ENCODE results near the gene C6orf141.

The C6orf141 gene

DNA sequence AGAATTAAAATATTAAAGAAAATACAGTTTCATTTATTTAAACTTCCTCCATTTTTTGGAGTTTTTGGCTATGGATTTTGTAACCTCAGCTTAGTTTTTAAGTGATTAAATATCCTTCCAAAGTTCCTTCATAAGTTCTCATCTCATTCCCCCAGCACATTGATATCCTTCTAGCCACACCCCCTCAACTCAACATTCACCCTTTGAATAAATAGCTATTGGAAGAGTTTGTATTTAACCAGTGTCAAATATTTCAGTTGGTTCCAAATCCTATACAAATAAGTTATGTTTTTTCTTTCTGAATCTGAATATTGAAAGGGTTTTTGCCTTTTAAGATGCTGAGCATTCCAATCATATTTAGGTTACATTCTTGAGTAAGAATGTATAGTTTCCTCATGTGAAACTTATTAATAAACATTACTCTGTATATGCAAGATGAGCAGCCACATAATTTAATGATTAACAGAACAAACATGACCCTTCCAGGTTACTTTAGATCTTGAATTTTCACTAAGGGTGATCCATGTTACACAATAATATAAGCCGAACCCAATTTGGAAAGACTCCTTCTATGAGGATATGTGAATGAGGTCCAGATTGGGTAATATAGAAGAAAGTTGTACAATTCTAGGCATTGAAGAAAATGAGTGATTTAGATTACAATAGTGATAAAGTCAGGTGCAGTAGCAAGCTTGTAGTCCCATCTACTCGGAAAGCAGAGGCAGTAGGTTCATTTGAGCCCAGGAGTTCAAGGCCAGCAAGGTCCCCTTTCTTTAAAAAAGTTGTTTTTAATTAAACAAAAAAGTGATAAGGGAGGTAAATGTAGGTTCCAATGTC, 37.1 kb upstream of the C6orf141 start:
- Histone ChIP-seq H3K4me3 (ENCODE audit: low read depth, low read length) (no peak overlapping the region), H3K4me2 (ENCODE audit: low read length) (no peak overlapping the region), H3K9ac (no peak overlapping the region), H3K27ac (no peak overlapping the region), H3K9me3 (ENCODE audit: control insufficient read depth, low read length) (no peaks in the 10 kb centered on the region), H3K4me1 (no peaks in the 10 kb centered on the region), H2AFZ (no peak overlapping the region), H3K36me3 (ENCODE audit: control insufficient read depth, insufficient read depth, low read length) (no peaks in the 10 kb centered on the region), H3K79me2 (no peaks in the 10 kb centered on the region), H3K27me3 (ENCODE audit: control insufficient read depth, insufficient read depth, low read length) (no peaks in the 10 kb centered on the region)
- TF ChIP-seq, protein P1, sequence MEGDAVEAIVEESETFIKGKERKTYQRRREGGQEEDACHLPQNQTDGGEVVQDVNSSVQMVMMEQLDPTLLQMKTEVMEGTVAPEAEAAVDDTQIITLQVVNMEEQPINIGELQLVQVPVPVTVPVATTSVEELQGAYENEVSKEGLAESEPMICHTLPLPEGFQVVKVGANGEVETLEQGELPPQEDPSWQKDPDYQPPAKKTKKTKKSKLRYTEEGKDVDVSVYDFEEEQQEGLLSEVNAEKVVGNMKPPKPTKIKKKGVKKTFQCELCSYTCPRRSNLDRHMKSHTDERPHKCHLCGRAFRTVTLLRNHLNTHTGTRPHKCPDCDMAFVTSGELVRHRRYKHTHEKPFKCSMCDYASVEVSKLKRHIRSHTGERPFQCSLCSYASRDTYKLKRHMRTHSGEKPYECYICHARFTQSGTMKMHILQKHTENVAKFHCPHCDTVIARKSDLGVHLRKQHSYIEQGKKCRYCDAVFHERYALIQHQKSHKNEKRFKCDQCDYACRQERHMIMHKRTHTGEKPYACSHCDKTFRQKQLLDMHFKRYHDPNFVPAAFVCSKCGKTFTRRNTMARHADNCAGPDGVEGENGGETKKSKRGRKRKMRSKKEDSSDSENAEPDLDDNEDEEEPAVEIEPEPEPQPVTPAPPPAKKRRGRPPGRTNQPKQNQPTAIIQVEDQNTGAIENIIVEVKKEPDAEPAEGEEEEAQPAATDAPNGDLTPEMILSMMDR (IDR thresholded peaks at IDR 0.05): no peak

DNA sequence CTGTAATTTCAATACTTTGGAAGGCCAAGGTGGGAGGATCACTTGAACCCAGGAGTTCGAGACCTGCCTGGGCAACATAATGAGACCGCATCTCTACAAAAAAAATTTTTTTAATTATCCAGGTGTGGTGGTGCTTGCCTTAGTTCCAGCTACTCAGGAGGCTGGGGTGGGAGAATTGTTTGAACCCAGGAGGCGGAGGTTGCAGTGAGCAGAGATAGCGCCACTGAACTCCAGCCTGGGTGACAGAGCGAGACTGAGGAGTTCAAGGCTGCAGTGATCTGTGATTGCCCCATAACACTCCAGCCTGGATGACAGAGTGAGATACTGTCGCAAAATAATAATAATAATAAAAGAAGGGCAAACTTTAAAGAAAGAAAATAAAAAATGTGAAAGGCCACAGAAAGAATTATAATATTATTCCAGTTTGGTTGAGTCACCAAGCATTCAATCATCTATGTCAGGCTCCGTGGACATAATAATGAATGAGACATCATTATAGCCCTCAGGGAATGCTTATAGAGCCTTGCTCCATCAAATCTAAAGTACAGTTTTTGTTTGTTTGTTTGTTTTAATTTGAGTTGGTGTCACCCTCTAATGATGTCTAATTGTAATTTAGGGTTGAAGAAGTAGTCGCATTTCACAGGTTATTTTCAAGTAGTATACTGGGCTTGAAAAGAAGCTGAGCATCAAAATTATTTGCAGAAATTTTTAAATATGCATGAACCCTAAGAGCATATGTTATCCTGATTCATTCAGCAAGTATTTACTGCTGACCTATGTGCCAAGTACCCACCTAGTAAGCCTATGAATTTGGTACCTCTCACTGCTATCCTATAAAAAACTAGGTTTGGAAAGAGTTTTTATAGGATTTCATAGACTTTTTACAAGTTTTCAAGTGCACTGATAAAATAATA, 35.6 kb upstream of the C6orf141 start:
- H3K9me3 ChIP-seq (ENCODE audit: control insufficient read depth, low read length): no peaks in the 10 kb centered on the region
- no peak overlapping the region for H3K4me2 ChIP-seq (ENCODE audit: low read length)
- H3K27ac ChIP-seq: no peak overlapping the region
- no peak overlapping the region for H2AFZ ChIP-seq
- H3K4me1 ChIP-seq: no peaks in the 10 kb centered on the region
- no peaks in the 10 kb centered on the region for H3K27me3 ChIP-seq (ENCODE audit: control insufficient read depth, insufficient read depth, low read length)
- H3K9ac ChIP-seq: no peak overlapping the region
- H3K4me3 ChIP-seq (ENCODE audit: low read depth, low read length): no peak overlapping the region
- H3K79me2 ChIP-seq: no peaks in the 10 kb centered on the region
- TF ChIP-seq, protein P1 (IDR thresholded peaks at IDR 0.05): no peak
- no peaks in the 10 kb centered on the region for H3K36me3 ChIP-seq (ENCODE audit: control insufficient read depth, insufficient read depth, low read length)

DNA sequence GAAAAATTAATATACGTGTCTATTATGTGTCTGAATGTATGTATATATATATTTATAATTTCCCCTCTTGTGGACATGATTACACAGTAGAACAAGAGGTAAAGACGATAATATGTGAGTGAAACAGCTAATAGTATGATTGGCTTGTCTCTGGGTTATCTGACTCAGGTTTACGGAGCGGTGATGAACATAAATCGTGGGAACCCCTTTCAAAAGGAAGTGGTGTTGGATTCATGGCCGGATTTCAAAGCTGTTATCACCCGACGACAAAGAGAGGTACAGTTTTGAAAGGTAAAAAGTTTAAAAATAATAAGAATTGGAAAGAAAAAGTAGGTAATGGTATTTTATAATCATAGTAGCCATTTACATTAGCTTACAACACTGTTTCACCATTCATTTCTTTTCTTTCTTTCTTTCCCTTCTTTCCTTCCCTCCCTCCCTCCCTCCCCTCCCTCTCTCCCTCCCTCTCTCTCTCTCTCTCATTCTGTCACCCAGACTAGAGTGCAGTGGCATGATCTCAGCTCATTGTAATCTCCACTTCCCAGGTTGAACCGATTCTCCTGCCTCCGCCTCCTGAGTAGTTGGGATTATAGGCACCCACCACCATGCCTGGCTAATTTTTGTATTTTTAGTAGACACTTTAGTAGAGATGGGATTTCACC, 34.9 kb upstream of the C6orf141 start:
- Histone ChIP-seq H3K36me3 (ENCODE audit: control insufficient read depth, insufficient read depth, low read length) (no peaks in the 10 kb centered on the region), H3K4me3 (ENCODE audit: low read depth, low read length) (no peak overlapping the region), H3K4me2 (ENCODE audit: low read length) (no peak overlapping the region), H3K4me1 (no peaks in the 10 kb centered on the region), H3K9ac (no peak overlapping the region), H2AFZ (no peak overlapping the region), H3K9me3 (ENCODE audit: control insufficient read depth, low read length) (no peaks in the 10 kb centered on the region), H3K27ac (no peak overlapping the region), H3K79me2 (no peaks in the 10 kb centered on the region), H3K27me3 (ENCODE audit: control insufficient read depth, insufficient read depth, low read length) (no peaks in the 10 kb centered on the region)
- TF ChIP-seq, protein P1 (IDR thresholded peaks at IDR 0.05): no peak

DNA sequence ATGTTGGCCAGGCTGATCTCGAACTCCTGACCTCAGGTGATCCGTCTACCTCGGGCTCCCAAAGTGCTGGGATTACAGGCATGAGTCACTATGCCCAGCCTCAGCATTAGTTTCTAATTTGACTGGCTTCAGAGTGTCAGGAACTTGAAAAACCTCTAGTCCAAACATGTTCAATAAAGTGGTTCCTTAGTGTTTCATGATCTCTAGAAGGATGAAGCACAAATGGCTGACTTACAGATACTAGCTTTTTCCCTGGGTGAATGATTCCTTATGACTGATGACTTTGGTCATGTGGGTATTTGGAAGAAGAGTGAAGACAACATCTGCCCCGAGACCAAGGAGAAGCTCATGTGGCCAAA, 34.3 kb upstream of the C6orf141 start:
- H3K4me2 ChIP-seq (ENCODE audit: low read length): no peak overlapping the region
- no peaks in the 10 kb centered on the region for H3K4me1 ChIP-seq
- no peak overlapping the region for H3K27ac ChIP-seq
- TF ChIP-seq, protein P1 (IDR thresholded peaks at IDR 0.05): no peak
- H2AFZ ChIP-seq: no peak overlapping the region
- H3K9me3 ChIP-seq (ENCODE audit: control insufficient read depth, low read length): no peaks in the 10 kb centered on the region
- no peaks in the 10 kb centered on the region for H3K27me3 ChIP-seq (ENCODE audit: control insufficient read depth, insufficient read depth, low read length)
- H3K79me2 ChIP-seq: no peaks in the 10 kb centered on the region
- no peak overlapping the region for H3K4me3 ChIP-seq (ENCODE audit: low read depth, low read length)
- H3K36me3 ChIP-seq (ENCODE audit: control insufficient read depth, insufficient read depth, low read length): no peaks in the 10 kb centered on the region
- H3K9ac ChIP-seq: no peak overlapping the region
